Fibroblast of the aortic adventitia (primary cell): ENCODE results near the gene ZNF23. TPM values are rescaled to one million over a fixed set of nuclear protein-coding genes. Genes with fewer than 3 reads are reported as not detected.

Experiments used
- DNase-seq: peaks from one replicate; pipeline ENCODE4 v3.0.0-alpha.2; 2010; ENCODE audit warnings: low read depth
- H3K4me3 ChIP-seq: 2 replicates; pipeline ENCODE4 v1.5.1; 2011; ENCODE audit warnings: low read depth, mild to moderate bottlenecking, control low read depth, low read length, moderate library complexity
- CTCF ChIP-seq: IDR thresholded peaks from 2 replicates; pipeline ENCODE4 v1.5.1; 2011; ENCODE audit warnings: mild to moderate bottlenecking, low read length, control low read depth, inconsistent platforms; ENCODE audit not compliant: insufficient read depth
- total RNA-seq: library from RNA; depleted of rRNA; stranded (reverse); fragments of >200 nt; gene quantifications from 2 replicates; pipeline ENCODE4 v1.2.3, GENCODE V29; 2012; ENCODE audit warnings: low replicate concordance

Gene ZNF23
- total RNA-seq, 1 donor: 8.9 TPM

DNA sequence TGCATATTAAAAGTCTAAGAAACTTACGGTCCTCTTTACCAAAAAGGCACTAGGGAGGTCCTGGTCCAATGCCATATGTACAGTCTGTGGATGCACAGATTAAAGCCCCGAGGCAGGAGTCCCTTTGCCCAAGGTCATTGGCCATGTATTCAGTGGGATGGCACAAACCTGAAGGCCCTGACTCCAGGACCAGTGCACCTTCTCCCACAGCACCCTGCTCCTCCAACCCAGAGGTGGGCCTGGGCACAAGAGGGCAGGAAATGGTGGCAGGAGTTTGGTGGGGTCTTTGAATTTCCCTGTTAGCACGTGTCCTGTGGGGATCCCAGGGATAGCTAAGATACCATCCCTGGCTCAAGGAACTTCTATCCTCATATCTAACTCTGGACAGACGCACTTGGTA lies 48.7 kb downstream of the ZNF23 start:
- DNase-seq: no peak
- H3K4me3 ChIP-seq: no peak overlapping the region
- no peak for TF ChIP-seq CTCF

- no peak overlapping the region for H3K4me3 ChIP-seq
- TF ChIP-seq CTCF: peak; percentile 80
These were observed 49.5 kb downstream of the ZNF23 start for GRCh38 chr16:71412270-71413160.

DNA sequence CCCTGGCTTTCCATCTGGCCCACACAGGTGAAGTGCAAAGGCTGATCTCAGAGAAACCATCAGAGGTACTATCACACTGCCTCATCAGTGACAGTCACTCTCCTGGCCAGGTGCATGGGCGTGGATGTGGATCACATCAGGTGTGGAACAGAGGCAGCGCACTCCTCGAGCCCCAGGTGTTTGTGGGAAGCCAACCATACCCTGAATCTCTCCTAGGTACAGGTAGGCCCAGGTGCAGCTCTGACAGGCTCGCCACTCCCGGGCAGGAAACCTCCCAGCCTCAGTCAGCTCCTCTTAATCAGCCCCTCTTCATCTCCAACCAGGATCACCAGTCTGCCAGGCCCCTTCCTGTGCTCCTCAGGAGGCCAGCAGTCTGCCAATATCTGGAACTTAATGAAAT lies 51.9 kb downstream of the ZNF23 start:
- no peak overlapping the region for H3K4me3 ChIP-seq
- no peak for TF ChIP-seq CTCF
- DNase-seq: no peak

More at GRCh38 chr16:71412270-71413160, 49.5 kb downstream of the ZNF23 start:
- peak; percentile 78 for DNase-seq

DNA sequence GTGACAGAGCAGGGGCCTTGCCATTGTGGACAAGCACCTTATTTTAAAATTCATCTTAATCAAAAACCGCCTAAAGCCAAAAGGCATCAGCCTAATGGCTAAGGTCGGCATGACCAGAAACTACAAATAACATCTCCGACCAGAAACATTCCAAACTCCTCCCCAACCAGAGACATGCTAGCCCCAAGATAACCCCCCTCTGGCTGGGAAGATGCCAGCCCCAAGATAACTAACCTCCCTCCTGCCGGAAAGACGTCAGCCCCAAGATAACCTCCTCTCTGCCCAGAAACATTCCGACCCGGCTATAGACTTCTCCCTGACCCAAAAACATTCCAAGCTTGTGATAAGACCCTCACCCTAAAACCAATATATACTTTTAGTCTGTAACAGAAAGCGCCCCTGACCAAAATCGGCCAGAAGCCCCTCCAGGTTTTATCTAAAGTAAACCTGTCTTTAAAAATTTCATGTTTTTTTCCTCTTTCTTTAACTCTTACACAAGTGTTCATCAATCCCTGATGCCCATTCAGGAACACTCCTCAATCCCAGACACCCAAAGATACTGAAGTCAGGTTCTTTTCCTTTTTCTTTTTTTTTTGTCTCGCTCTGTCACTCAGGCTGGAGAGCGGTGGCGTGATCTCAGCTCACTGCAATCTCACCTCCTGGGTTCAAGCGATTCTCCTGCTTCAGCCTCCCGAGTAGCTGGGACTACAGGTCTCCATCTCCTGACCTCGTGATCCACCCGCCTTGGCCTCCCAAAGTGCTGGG lies 52.9 kb downstream of the ZNF23 start:
- DNase-seq: peak; percentile 10
- no peak overlapping the region for H3K4me3 ChIP-seq
- TF ChIP-seq CTCF: no peak

DNA sequence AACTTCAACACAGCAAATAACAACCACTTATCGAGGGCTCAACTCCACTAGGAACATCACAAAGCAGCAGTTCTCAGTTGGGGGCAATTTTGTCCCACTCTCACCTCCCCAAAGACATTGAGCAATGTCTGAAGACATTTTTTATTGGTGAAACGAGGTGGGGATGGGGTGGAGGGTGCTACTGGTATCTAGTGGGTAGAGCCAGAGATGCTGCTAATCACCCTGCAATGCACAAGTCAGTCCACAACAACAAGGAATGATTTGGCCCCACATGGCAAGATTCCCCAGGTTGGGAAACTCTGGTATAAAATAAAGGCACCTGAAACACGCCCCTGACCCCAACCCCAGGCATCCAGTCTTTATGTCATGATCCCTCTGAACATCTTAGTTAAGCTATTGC lies 53.5 kb downstream of the ZNF23 start:
- no peak for DNase-seq
- no peak for TF ChIP-seq CTCF

DNA sequence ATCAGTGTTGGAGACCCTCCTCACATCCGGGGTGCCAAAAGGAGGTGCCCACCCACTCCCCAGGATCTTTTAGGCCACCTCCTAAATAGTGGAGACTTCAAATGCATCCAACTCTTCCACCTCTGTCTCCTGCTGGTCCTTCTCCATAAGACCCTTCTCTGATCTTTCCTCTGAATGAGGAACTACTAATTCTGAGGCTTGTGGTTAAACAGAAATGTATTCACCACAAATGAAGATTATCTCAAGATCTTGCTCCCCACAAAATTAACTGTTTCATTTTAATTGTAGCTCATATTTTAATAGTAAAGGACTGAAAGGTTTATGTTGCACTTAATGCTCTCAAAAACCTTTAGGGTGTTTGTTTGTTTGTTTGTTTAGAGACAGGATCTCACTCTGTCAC lies 54.3 kb downstream of the ZNF23 start:
- no peak overlapping the region for H3K4me3 ChIP-seq
- no peak for TF ChIP-seq CTCF
- no peak for DNase-seq

More for the DNA sequence above, 53.5 kb downstream of the ZNF23 start:
- no peak overlapping the region for H3K4me3 ChIP-seq
